ENCODE measurements around the gene TNFSF12.
A peak's percentile ranks its signal among the peaks of the same experiment; 100 is the strongest.

Gene TNFSF12

DNA sequence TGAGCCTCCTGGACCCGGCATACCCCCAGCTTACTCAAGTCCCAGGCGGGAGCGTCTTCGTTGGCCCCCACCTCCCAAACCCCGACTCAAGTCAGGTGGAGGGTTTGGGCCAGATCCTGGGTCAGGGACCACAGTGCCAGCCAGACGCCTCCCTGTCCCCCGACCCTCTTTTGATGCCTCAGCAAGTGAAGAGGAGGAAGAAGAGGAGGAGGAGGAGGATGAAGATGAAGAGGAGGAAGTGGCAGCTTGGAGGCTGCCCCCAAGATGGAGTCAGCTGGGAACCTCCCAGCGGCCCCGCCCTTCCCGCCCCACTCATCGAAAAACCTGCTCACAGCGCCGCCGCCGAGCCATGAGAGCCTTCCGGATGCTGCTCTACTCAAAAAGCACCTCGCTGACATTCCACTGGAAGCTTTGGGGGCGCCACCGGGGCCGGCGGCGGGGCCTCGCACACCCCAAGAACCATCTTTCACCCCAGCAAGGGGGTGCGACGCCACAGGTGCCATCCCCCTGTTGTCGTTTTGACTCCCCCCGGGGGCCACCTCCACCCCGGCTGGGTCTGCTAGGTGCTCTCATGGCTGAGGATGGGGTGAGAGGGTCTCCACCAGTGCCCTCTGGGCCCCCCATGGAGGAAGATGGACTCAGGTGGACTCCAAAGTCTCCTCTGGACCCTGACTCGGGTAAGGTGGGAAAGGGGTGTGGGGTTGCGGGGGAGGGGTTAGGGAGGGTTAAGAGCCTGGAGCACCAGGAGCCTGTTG, 14.4 kb downstream of the TNFSF12 start:
- no peak for DNase-seq (ENCODE audit: low read depth in 4 of 4, low spot score in 1 of 4)

DNA sequence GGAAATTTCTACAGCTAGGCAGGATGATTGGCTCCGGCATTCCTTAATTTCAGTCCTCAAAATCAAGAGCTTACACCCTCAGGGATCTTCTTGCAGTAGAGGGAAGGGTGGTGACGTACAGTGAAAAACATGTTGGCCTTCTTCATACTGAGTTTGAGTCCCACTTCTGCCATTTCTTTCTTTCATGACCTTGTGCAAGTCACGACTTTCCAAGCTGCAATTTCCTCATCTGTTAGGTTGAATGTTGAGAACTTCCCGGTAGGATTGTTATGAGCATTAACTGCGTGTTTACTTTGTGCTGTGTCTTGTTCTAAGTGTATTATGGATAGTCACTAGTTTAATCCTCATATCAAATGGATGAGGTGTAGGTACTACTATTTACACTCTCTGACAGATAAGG, 20.7 kb downstream of the TNFSF12 start:
- no peak for DNase-seq (ENCODE audit: low read depth in 4 of 4, low spot score in 1 of 4)

GRCh38 chr17:7570351-7570750, 21.5 kb downstream of the TNFSF12 start:
- no peak for DNase-seq (ENCODE audit: low read depth in 4 of 4, low spot score in 1 of 4)

- DNase-seq (ENCODE audit: low read depth in 4 of 4, low spot score in 1 of 4), result peak in 1 of 4 experiments; percentile 95
Observed at GRCh38 chr17:7572338-7572587, 23.4 kb downstream of the TNFSF12 start.

DNA sequence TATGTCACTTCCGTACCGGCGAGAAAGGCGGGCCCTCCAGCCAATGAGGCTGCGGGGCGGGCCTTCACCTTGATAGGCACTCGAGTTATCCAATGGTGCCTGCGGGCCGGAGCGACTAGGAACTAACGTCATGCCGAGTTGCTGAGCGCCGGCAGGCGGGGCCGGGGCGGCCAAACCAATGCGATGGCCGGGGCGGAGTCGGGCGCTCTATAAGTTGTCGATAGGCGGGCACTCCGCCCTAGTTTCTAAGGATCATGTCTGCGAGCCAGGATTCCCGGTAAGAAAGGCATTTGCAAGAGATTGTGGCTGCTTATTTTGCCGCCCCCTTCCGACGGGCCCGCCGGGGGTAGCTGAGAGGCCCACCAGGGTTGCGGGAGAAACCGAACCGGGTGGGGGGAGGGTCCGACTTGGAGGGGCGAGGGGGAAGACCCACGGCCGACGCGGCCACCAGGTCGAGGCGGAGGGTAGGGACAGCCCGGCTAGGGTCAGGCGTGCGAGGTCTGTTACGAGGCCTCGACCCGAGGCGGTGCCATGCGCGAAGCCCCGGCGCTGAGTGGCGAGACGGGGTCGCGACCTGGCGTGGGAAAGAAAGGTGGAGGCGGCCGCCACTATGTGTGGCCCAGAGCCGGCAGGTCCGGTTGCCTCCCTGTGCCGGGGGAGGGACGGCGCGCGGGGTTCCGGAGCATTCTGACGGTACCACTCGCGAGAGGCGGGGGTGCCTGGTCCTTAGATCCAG, 23.9 kb downstream of the TNFSF12 start:
- peak in 3 of 4 experiments; percentile 99 for DNase-seq (ENCODE audit: low read depth in 4 of 4, low spot score in 1 of 4)

GRCh38 chr17:7573324-7574080, 24.6 kb downstream of the TNFSF12 start:
- DNase-seq (ENCODE audit: low read depth in 4 of 4, low spot score in 1 of 4), result peak; percentile 69 to 85 (median 84)

DNA sequence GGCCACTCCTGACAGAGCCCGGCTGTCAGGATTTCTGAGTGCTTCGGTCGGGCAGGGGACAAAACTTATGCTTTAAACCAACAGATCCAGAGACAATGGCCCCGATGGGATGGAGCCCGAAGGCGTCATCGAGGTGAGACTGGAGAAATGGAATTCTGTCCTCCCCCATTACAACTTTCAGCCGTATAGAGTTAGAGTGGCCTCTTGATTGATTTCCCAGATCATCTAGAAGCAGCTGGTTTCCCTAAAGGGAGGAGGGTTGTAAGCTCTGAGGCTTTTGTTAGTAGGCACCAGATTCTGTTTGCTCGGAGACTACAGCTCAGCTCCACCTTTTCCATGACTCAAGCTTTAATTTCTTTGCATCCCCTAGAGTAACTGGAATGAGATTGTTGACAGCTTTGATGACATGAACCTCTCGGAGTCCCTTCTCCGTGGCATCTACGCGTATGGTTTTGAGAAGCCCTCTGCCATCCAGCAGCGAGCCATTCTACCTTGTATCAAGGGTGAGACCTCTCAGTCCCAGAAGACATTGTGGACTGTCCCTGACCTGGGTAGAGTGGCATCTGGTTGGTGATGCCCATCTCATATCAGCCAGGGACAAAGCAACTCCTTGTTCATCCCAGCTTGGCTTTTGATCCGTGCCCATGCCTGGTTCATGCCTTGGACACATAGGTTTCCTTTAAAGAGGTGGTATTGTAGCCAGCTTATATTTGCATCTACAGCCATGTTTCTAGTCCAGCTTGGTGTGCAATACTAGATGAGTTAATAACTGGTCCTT, 25.5 kb downstream of the TNFSF12 start:
- DNase-seq (ENCODE audit: low read depth in 4 of 4, low spot score in 1 of 4), result no peak

- no peak for DNase-seq (ENCODE audit: low read depth in 4 of 4, low spot score in 1 of 4)
Observed at GRCh38 chr17:7575481-7575883, 26.6 kb downstream of the TNFSF12 start.

GRCh38 chr17:7575959-7576358, 27.1 kb downstream of the TNFSF12 start:
- no peak for DNase-seq (ENCODE audit: low read depth in 4 of 4, low spot score in 1 of 4)

GRCh38 chr17:7576432-7576937, 27.6 kb downstream of the TNFSF12 start:
- DNase-seq (ENCODE audit: low read depth in 4 of 4, low spot score in 1 of 4), result no peak

GRCh38 chr17:7577327-7578199, 28.7 kb downstream of the TNFSF12 start:
- no peak for DNase-seq (ENCODE audit: low read depth in 4 of 4, low spot score in 1 of 4)

- DNase-seq (ENCODE audit: low read depth in 4 of 4, low spot score in 1 of 4), result peak in 2 of 4 experiments; percentile 58 to 70
Observed at GRCh38 chr17:7579001-7579833, 30.4 kb downstream of the TNFSF12 start, which contains the start of gene CD68. Gene CD68 (plus strand): TSS chr17:7579638. CDS start chr17:7579678, 40 bp downstream.

- no peak for DNase-seq (ENCODE audit: low read depth in 4 of 4, low spot score in 1 of 4)
Observed at GRCh38 chr17:7579834-7580603, 31.2 kb downstream of the TNFSF12 start.

- no peak for DNase-seq (ENCODE audit: low read depth in 4 of 4, low spot score in 1 of 4)
Observed at GRCh38 chr17:7580604-7581575, 32.0 kb downstream of the TNFSF12 start.

GRCh38 chr17:7582396-7583252, 33.8 kb downstream of the TNFSF12 start:
- no peak for DNase-seq (ENCODE audit: low read depth in 4 of 4, low spot score in 1 of 4)
